ENCODE results near the gene EEF2.
A peak's percentile ranks its signal among the peaks of the same experiment; 100 is the strongest.

The EEF2 gene

DNA sequence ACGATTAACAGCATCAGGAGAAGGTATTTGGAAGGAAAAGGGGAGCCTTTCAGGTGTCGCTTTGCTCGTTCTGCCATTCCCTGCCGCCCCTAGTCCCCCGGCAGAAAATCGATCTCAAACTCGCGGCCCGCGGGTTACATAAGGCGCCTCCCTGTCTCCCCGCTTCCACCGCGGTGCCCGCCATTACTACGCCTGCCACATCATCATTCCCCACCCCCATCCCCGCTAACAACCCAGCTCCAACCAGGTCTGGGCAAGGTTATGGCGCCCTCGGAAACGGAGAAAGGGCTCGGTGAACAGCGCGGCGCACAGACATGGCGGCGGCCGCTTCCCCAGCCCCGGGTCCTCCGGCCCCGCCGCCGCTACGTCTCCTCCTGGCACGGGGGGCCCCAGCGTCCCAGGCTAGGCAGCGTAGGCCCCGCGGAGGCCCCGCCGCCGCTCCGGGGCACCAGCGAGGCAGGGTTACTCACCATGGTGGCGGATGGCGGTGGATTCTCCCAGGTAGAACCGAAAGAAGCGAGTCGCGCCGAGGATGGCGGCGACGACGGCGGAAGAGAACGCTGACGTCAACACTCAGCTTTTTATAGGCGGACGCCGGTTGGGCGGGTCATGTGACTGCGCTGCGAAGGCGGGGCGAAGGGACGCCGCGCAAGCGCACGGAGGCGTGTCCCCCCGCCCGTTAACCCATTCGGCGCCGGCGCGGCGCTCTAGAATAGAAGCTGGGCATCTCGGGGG lies at the start of gene EEF2:
TSS of gene EEF2 (minus strand) at position 556 of the 735 bp plus-strand sequence. CDS start at position 473, 83 bp downstream.
- DNase-seq (ENCODE audit: extremely low read depth in 1 of 2, low read depth in 1 of 2), result peak; percentile 86 to 87

DNA sequence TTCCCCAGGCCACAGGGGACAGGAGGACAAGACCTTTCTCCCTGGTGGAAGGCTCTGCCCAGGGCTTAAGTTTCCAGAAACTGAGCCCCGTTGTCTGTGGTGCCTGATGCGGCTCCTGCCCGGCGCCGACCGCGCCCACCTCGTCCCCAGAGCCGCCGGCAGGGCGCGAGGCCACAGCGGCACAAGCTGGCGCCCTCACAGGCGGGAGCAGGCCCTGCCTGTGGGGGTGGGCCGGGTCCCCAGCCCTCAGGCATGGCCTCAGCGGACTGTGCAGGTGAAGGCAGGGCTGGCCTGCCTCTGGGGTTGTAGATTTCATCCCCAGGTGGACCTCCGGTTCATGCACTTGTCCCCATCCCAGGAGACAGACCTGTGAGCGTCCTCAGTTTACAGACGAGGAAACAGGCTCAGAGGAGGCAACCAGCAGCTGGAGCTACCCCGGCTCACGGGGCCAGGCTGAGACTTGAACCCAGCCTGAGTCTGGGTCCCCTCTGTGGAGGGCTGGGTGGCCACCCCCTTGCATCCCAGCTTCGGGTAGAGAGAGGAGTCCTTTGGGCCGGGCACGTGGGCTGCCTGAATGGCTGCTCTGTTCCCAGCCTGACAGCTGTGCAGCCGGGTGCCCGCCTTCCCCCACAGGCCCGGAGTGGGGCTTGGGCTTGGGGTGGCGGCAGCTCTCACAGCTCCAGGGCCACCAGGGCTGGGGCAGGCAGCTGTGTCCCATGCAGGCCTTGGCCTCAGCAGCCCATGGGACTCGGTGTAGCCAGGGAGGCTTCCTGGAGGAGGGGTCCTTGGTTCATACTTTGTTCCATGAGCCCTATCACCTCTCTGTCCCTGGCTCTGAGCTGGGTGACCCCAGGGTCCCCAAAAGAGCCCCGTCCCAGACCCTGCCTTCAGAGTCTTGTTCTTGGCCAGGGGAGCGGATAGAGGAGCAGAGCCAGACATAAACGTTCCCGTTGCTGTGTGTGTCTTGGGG lies 49.1 kb upstream of the EEF2 start:
- DNase-seq (ENCODE audit: extremely low read depth in 1 of 2, low read depth in 1 of 2), result no peak

DNA sequence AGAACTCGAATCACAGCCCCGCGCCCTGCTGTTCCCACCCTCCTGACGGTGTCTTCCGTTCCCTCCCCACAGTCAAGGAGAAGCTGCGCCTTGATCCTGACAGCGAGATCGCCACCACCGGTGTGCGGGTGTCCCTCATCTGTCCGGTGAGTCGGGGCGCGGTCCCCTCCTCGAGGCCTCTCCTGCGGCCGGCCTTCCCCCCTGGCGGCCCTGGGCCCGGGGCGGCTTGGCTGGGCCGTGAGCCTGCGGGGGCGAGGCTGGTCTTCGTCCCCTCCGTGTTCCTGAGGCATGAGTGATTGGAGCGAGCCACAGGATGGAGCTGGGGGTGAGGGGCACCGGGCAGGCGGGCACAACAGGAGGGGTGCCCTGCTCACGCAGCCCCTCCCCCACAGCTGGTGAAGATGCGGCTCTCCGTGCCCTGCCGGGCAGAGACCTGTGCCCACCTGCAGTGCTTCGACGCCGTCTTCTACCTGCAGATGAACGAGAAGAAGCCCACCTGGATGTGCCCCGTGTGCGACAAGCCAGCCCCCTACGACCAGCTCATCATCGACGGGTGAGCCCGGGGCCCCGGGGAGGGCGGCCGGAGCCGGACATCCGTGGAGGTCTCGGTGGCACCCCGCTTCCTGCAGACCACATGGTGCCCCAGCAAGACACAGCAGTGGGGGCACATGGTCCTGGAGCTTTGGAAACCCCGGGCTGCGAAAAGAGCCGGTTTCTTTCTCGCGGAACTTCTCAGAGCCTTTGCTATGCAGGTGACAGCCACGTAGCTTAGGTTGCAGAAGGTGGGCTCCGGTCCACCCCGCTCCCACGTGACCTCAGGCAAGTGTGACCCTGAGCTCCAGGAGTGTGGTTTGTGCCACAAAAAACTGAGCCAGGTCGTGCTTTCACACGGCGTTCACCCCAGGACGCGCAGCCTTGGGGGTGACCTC lies 48.0 kb upstream of the EEF2 start:
- no peak for DNase-seq (ENCODE audit: extremely low read depth in 1 of 2, low read depth in 1 of 2)

DNA sequence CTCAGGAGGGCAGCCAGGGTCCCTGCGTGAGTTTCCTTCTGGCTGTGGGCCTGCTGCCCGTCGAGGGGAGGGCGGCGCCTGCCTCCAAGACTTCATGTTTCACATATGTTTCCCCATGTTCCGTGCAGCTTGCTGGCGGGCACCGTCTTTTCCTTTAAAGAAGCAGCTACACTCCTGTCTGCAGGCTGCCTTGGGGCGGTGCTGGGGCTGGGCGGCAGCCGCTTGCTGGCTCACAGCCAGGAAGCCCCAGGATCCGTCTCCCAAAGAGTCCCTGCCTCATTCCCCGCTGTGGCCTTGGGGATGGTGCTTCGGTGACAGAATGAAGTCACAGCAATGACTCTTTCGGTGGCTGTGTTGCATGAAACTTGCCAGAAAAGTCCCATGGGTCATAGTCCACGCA lies 47.2 kb upstream of the EEF2 start:
- DNase-seq (ENCODE audit: extremely low read depth in 1 of 2, low read depth in 1 of 2), result no peak

DNA sequence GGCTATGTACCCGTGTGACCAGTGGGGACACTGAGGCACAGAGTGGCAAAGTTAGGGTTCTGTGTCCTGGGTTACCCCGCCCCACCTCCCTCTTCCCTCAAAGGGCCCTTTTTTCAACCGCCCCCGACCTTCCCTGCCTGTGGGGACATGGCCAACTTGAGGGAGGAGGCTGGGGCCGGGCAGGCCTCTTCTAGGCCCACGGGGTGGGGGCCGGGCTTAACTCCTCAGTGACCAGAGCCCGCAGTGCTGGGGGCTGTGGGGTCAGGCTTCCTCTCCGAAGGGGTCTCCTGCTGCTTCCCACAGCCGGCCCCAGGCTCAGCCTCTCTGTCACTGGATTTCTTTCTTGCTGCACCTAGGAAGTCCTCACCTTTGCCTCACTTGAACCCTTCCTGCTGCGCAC lies 46.2 kb upstream of the EEF2 start:
- no peak for DNase-seq (ENCODE audit: extremely low read depth in 1 of 2, low read depth in 1 of 2)

DNA sequence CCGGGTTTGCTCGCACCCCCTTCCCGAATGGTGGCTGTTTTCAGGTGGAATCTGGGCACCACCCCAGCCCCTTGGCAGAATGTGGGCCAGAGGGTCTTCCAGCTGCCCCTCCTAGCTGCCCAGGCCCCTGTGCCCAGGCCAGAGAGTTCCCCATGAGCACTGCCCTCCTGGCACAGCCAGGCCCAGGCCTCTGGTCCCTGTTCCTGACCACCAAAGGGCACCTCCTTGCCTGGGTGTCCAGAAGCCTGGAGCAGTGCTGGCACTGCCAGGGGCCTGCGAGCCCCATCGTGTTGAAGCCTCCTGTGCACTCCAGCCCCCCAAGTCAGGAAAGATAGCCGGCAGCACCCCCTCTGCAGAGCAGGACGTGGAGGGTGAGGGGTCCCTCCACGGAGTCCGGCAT lies 45.7 kb upstream of the EEF2 start:
- no peak for DNase-seq (ENCODE audit: extremely low read depth in 1 of 2, low read depth in 1 of 2)

DNA sequence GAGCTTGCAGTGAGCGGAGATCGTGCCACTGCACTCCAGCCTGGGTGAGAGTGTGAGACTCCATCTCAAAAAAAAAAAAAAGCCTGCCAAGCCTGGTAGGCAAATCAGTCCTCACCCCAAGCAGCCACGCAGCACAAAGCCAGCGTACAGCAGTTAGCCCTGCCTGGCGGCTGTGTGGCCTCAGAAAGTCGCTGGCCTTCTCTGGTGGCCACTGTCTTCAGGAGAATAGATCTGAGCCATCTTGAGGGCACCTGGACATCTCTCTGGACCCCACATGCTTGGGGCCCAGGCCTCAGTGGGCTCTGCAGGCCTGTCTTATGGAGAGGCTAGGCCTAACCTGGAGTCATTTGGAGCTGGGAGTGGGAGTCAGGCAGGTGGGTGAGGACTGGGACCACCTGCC lies 45.3 kb upstream of the EEF2 start:
- DNase-seq (ENCODE audit: extremely low read depth in 1 of 2, low read depth in 1 of 2), result no peak

DNA sequence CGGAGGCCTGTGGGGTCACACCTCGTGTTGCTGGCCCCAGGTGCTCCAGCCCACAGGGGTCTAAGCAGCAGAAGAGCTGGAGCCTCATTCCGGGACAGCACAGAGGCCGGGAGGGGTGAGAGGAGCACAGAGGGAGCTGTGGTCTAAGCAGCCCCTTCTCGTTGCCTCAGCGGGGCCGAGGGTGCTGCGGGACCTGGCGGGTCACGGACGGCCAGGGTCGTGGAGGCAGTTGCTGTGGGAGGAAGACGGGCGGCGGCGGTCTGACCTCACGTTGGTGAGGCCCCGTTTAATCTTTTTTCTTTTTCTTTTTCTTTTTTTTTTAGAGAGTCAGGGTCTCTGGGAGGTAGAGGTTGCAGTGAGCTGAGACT lies 44.0 kb upstream of the EEF2 start:
- DNase-seq (ENCODE audit: extremely low read depth in 1 of 2, low read depth in 1 of 2), result no peak

DNA sequence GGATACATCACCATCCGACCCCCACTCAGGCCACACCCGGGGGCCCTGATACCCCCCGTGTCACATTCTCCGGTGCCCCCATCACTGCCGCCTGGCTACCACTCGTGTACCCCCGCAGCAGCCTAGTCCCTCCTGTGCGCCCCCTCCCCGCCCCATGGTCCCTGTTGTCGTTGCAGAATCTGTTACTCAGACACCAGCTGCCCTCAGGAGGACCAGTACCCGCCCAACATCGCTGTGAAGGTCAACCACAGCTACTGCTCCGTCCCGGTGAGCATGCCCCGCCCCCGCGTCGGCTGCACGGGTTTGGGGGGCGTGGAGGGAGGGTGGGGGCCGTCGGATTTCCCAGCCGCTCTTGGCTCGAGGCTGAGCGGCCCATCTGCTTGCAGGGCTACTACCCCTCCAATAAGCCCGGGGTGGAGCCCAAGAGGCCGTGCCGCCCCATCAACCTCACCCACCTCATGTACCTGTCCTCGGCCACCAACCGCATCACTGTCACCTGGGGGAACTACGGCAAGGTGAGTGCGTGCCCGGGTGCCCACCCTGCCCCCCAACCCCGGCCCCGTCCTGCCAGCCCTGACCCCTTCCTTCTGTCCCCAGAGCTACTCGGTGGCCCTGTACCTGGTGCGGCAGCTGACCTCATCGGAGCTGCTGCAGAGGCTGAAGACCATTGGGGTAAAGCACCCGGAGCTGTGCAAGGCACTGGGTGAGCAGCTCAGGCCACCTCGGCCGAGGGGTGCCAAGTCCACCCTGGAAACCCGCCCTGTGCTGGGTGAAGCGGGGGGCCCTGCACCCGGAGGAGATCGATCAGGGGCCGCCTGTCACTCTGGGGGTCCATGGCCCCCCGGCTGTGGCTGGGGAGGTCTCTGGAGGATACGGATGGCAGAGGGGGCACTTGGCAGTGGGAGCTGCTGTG lies 43.3 kb upstream of the EEF2 start:
- DNase-seq (ENCODE audit: extremely low read depth in 1 of 2, low read depth in 1 of 2), result no peak

DNA sequence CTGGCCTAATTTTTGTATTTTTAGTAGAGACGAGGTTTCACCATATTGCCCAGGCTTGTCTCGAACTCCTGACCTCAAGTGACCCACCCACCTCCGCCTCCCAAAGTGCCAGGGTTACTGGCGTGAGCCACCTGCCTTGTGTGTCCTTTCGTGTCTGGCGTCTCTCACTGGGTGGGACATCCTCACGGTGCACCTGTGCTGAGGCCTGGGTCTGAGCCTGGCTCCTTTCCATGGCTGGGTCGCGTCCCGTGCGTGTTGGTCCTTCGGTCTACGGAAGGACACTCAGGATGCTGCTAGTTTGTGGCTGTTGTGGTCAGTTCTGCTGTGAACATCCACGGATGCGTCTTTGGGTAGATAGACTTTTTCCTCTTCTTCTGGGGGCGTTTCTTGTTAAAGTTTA lies 41.9 kb upstream of the EEF2 start:
- DNase-seq (ENCODE audit: extremely low read depth in 1 of 2, low read depth in 1 of 2), result no peak

DNA sequence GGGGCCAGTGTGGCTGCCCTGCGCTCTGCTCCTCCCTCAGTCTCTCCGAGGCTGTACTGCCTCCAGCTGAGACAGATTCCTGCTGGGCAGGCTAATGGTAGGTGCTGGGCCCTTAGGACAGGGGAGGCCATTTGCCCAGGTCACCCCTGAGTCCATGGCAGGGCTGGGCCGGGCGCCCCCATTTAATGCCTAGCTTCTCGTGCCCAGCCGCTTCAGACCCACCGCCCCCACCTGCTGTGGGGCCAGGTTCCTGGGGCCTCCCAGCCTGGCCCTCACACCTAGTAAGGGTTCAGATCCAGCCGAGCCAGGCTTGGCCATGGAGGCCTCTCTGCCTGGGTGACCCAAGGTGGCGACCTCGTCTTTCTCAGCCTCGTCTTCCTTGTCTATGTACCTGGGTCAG lies 40.1 kb upstream of the EEF2 start:
- no peak for DNase-seq (ENCODE audit: extremely low read depth in 1 of 2, low read depth in 1 of 2)

DNA sequence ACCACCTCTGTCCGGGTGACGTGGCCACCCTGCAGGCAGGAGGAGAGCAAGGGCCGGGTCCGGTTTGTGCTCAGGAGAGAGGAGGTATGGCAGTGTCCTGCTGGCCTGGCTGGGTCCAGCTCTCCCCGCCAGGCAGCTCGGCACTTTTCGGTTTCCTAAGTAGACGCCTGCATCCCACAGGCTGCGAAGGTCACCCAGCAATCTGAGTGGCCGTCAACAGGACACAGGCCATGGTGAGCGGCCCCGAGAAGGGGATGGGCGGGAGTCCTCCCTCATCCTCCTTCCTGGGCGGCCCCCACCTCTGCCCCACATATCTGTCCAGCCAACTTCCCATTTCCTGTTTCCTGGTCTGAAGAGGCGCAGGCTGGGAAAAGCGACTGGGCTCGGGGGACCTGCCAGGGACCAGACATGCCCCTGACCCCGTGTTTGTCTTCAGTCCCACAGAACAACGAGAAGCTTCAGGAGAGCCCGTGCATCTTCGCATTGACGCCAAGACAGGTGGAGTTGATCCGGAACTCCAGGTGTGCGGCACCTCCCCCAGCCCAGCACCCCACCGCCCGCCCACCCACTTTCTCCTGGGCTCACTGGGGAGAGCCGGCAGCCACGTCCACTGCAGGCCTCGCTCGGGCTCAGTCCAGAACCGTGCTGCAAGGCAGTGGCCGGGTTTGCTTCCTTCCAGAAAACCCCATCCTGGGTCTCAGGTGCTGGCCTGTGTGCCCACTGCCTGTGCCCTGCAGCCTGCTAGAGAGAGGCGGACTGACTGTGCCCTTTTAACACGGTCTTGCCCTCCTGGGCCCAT lies 38.5 kb upstream of the EEF2 start:
- no peak for DNase-seq (ENCODE audit: extremely low read depth in 1 of 2, low read depth in 1 of 2)

DNA sequence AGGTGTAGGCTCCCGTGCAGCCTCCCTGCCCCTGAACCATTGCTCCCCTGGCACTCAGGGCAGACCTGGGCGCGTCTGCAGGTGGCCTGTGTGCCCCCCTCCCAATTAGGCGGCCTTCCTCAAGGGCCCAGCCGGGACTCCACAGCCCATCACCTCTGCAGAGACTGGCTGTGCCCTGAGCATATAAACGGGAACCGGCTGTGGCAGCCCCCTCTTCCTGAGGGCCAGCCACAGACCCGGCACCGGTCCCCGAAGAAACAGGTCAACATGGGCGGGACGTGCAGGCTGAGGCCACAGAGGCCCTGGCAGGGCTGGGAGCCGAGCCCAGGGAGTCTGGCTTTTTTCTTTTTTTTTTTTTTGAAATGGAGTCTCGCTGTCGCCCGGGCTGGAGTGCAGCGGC lies 34.3 kb upstream of the EEF2 start:
- DNase-seq (ENCODE audit: extremely low read depth in 1 of 2, low read depth in 1 of 2), result no peak

DNA sequence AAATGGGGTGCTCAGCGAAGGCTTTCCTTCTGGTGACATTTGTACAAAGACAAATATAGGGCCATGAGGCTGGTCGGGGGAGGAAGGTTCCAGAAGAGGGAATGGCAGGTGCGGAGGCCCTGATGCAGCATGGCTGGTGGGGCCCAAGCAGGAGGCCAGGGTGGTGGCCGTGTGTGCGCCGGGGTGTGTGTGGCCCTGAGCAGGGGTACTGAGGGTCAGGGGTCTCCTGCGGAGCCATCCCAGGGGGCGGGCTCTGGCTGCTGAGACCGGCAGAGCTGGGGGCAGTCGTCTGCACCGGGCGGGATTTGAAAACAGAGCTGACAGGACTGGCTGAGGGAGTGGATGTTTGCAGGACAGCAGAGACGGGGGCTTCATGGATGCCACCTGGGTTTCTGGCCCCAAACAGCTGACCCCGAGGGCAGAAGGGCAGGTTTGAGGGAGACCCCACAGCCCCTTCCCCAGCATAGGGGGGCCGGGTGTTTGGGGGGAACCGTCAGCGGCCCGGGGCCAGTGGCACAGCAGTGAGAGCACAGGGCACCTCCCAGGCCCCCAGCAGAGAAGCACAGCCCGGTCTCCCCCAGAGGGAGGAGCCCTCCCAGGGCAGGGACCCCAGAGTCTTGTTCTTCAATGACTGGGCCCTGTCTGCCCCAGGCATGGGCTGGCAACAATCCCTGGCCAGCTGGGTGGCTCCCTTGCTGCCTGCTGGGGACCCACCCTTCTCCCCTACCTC lies 33.7 kb upstream of the EEF2 start:
- no peak for DNase-seq (ENCODE audit: extremely low read depth in 1 of 2, low read depth in 1 of 2)

DNA sequence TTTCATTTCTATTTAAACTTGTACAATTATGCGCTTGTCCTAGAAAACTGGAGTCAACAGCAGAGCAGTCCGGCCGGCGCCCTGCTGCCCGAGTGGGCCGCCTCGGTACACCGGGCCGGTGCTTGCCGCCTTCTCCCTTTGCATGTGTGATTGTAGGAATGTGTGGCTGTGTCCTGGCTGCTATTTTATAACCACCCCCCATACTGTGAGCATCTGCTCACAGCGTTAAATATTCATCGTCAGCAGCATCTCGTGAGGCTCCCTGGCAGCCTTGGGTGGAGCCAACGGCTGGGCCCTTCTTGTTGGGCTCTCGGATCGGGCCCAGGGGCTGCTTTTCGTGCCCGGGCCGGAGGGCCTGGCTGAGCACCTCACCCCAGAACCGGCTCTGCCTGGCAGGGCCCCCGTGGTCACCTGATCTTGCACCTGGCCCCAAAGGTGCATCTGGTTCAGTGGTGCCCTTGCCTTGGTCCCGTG lies 32.9 kb upstream of the EEF2 start:
- DNase-seq (ENCODE audit: extremely low read depth in 1 of 2, low read depth in 1 of 2), result no peak

DNA sequence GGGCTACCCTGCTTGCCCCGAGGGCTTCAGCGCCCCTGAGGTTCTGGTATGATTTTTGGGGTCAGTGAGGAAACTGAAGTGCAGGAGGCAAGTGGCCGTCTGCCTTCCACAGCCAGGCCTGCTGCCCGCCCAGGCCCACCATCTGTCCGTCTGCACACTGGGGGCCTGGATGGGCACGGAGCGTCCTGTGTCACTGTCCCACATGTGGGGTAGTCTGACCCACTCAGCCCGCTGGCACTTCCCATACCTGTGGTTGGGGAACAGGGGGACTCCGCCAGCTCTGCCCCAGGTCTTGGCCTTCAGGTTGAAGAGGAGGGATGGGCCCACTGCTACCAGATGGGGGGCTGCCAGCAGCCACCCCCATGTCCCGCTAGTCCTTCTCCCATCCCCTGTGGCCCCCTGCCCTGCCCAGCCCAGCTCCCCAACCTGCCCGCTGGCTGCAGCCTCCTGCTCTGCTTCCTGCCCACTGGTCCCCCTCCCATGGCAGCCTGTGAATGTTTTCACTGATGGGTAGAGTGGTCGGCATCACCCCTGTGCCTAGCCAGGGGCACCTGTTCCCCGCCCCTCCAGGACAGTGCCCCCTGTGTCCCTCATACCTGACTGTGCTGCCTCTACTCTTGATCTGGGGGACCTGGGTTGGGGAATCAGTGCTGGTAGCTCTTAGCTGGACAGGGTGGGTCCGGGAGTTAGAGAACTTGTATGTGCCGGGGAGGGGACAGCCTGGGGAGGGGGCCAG lies 31.8 kb upstream of the EEF2 start:
- DNase-seq (ENCODE audit: extremely low read depth in 1 of 2, low read depth in 1 of 2), result no peak

DNA sequence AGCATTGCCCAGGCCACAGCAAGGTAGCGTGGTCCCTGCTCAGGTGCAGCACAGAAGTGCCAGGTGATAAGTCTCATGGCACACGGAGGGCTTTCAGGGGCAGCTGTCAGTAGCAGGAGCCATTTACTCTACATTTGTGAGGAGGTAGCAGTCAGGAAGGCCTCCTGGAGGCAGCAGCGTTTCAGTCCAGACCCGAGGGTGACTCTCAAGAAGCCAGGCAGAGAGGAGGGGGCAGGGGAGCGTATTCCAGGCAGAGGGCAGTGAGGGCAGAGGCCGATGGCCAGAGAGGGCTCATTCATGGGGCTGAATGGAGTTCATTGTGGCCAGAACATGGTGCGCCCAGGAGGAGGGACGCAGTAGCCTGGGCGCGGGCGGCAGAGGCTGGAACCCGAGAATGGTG lies 31.2 kb upstream of the EEF2 start:
- no peak for DNase-seq (ENCODE audit: extremely low read depth in 1 of 2, low read depth in 1 of 2)

All from activated CD8-positive, alpha-beta memory T cell treated with anti-CD3 and anti-CD28 coated beads for 1 hour (primary cell).